ENCODE results near the gene ORC6.

ORC6 gene, protein sequence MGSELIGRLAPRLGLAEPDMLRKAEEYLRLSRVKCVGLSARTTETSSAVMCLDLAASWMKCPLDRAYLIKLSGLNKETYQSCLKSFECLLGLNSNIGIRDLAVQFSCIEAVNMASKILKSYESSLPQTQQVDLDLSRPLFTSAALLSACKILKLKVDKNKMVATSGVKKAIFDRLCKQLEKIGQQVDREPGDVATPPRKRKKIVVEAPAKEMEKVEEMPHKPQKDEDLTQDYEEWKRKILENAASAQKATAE

DNA sequence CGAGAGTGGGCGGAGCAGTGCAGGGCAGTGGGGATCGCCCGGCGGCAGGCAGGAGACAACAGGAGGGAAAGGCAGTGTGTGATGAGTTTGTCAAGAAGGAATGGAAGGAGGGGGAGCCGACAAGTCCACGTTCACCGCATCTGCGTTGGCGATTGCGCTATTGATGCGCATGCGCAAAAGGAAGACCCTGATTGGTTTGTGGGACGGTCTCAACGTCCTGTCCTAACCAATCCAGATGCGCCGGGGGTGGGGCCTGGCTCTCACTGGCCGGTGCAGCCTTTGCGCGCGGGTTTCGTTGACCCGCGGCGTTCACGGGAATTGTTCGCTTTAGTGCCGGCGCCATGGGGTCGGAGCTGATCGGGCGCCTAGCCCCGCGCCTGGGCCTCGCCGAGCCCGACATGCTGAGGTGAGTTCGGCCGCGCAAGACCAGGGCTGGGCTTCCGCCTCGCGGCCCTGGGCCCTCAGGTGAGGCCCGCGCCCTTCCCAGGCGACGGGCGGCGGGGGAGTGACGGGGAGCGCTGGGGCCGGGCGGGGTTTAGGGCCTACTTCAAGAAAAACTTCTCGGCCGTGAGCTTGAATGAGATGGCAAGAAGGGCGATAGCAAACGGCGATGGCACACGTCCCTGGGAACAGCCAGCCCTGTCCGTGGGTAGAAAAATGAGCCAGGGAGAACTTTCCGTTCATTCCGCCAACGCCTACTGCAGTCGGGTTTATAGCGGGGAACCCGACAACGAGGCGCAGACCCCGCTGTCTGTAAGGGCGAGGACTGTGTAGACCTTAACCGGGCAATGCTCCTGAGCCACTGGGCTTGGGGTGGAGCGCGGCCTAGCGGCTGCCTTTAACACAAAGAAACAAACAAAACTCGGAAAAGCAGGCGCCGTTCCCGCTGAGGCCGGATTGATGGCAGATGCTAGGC is at the start of gene ORC6:
ORC6 (plus strand) TSS at position 295 of the 916 bp plus-strand sequence; CDS start at position 342, 47 bp downstream.
- peak within 1 kb of the TSS; percentile 88 to 93 for H3K4me3 ChIP-seq (replicated peaks in 1 of 2; ENCODE audit: low read depth in 2 of 2, low read length in 2 of 2)
- TF ChIP-seq, protein P1, sequence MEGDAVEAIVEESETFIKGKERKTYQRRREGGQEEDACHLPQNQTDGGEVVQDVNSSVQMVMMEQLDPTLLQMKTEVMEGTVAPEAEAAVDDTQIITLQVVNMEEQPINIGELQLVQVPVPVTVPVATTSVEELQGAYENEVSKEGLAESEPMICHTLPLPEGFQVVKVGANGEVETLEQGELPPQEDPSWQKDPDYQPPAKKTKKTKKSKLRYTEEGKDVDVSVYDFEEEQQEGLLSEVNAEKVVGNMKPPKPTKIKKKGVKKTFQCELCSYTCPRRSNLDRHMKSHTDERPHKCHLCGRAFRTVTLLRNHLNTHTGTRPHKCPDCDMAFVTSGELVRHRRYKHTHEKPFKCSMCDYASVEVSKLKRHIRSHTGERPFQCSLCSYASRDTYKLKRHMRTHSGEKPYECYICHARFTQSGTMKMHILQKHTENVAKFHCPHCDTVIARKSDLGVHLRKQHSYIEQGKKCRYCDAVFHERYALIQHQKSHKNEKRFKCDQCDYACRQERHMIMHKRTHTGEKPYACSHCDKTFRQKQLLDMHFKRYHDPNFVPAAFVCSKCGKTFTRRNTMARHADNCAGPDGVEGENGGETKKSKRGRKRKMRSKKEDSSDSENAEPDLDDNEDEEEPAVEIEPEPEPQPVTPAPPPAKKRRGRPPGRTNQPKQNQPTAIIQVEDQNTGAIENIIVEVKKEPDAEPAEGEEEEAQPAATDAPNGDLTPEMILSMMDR (IDR thresholded peaks at IDR 0.05; ENCODE audit: low read depth, low read length) = peak; percentile 54
- DNase-seq (ENCODE audit: low read depth in 2 of 2) = peak; percentile 97 to 98

DNA sequence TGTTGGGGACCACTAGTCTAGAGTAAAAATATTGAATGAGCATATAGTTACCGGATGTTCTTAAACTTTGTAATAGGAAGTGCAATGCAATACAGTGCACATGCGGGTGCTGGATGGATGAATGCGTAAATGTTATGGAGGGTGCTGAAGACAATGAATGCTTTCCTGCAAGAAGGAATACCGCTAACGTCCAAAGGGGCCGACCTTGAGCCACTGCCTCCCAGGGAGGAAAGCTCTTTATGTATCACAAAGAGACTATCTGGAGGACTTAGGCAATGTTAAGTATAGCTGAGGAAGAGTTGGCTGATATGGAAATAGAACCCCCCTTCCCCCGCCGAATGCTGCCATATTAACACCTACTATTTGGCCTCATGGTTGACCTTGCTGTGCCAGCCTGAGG is 40.8 kb upstream of the ORC6 start:
- TF ChIP-seq, protein P1 (IDR thresholded peaks at IDR 0.05; ENCODE audit: low read depth, low read length) = no peak
- no peak overlapping the region for H3K4me3 ChIP-seq (replicated peaks in 1 of 2; ENCODE audit: low read depth in 2 of 2, low read length in 2 of 2)
- DNase-seq (ENCODE audit: low read depth in 2 of 2) = no peak

DNA sequence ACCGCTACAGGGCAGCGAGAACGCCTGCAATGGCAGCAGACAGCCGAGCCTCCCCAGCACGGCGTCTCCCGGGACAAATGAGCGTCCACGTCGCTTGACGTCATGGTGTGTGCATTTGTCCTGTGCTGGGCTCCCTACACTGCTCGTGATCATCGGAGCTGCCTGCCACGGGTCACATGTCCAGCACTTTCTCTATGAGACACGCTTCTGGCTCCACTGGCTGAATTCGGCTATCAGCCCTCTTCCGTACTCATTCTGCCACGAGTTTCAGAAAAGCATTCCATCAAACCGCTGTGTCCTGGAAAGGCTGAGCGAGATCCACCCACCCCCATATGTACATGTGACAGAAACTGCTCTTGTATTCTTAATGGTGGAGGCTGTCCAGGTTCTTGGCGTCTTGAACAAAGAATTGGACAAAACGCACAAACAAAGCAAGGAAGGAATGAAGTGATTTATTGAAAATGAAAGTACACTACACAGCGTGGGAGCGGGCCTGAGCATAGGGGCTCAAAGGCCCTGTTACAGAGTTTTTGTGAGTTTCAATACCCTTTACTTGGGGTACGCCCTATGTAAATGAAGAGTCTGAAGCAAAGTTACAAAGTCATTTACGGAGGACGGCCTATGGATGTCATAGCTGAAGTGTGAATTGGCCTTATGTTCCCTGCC is 39.7 kb upstream of the ORC6 start:
- peak; percentile 68 to 71 for DNase-seq (ENCODE audit: low read depth in 2 of 2)
- TF ChIP-seq, protein P1 (IDR thresholded peaks at IDR 0.05; ENCODE audit: low read depth, low read length) = no peak
- peak overlapping the region in 1 of 2 donors; percentile 39 for H3K4me3 ChIP-seq (replicated peaks in 1 of 2; ENCODE audit: low read depth in 2 of 2, low read length in 2 of 2)

DNA sequence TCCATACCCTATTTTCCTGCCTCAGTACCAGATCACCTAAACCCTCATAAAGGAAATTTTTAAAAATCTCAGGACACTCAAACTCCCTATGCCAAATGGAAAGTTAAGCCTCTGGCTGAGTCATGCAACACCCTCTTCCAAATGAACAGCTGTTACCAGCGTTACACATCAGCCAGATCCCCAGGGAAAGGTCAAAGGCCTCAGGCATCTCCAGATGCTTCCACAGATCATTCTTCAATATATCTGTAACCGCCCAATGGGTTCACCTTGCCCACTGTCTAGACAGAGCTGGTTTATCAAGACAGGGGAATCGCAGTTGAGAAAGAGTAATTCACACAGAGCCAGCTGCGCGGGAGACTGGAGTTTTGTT is 39.2 kb upstream of the ORC6 start:
- TF ChIP-seq, protein P1 (IDR thresholded peaks at IDR 0.05; ENCODE audit: low read depth, low read length) = no peak
- peak; percentile 48 to 72 for DNase-seq (ENCODE audit: low read depth in 2 of 2)
- peak overlapping the region in 1 of 2 donors; percentile 39 for H3K4me3 ChIP-seq (replicated peaks in 1 of 2; ENCODE audit: low read depth in 2 of 2, low read length in 2 of 2)

DNA sequence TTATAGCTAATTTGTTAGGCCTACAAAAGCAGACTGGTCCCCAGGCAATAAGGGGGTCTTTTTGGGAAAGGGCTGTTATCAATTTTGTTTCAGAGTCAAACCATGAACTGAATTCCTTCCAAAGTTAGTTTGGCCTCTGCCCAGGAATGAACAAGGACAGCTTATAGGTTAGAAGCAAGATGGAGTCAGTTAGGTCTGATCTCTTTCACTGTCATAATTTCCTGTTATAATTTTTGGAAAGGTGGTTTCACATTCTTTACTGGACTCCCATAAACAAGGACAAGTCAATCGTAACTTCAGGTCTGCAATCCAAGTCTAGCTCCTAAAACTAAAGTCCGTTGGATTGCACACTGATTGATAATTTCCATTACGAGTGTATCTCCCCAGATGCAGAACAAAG is 38.2 kb upstream of the ORC6 start:
- TF ChIP-seq, protein P1 (IDR thresholded peaks at IDR 0.05; ENCODE audit: low read depth, low read length) = no peak
- no peak for DNase-seq (ENCODE audit: low read depth in 2 of 2)
- H3K4me3 ChIP-seq (replicated peaks in 1 of 2; ENCODE audit: low read depth in 2 of 2, low read length in 2 of 2) = no peak overlapping the region

DNA sequence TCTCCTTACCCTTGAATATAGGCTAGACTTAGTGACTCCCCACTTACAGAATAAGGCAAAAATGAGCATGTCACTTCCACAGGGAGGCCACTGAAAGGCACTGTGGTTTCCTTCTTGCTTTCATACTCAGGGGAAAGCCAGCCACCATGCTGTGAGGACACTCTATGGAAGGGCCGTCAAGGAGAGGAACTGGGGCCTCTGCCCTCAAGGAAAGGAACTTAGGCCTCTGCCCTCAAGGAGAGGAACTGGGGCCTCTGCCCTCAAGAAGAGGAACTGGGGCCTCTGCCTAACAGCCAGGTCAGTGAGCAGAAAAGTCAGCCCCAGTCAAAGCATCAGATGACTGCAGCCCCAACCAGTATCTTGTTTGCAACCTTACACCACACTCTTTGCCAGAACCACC is 30.5 kb upstream of the ORC6 start:
- TF ChIP-seq, protein P1 (IDR thresholded peaks at IDR 0.05; ENCODE audit: low read depth, low read length) = no peak
- no peak overlapping the region for H3K4me3 ChIP-seq (replicated peaks in 1 of 2; ENCODE audit: low read depth in 2 of 2, low read length in 2 of 2)
- no peak for DNase-seq (ENCODE audit: low read depth in 2 of 2)

All from cardiac fibroblast (primary cell).